ENCODE measurements around the gene ZSWIM2.

The ZSWIM2 gene

GRCh38 chr2:186892821-186893220 is 43.9 kb upstream of the ZSWIM2 start:
- no peaks in the 10 kb centered on the region for H3K36me3 ChIP-seq (ENCODE audit: insufficient read depth)
- no peaks in the 10 kb centered on the region for H3K4me1 ChIP-seq (ENCODE audit: low read depth, poor library complexity, severe bottlenecking)
- H3K4me2 ChIP-seq: no peak overlapping the region
- no peak overlapping the region for H3K4me3 ChIP-seq (IDR thresholded peaks at IDR 0.05; ENCODE audit: insufficient read depth, low read depth, low read length)
- no peak overlapping the region for H3K27ac ChIP-seq
- H2AFZ ChIP-seq (ENCODE audit: low read depth): no peak overlapping the region
- H3K9ac ChIP-seq: no peak overlapping the region
- no peaks in the 10 kb centered on the region for H4K20me1 ChIP-seq (ENCODE audit: insufficient read depth)
- H3K79me2 ChIP-seq (ENCODE audit: insufficient read depth, low read depth): no peaks in the 10 kb centered on the region
- TF ChIP-seq CTCF (conservative IDR thresholded peaks at IDR 0.05; ENCODE audit: low read depth, low read length): no peak
- H3K27me3 ChIP-seq (ENCODE audit: insufficient read depth, low read depth): no peaks in the 10 kb centered on the region

DNA sequence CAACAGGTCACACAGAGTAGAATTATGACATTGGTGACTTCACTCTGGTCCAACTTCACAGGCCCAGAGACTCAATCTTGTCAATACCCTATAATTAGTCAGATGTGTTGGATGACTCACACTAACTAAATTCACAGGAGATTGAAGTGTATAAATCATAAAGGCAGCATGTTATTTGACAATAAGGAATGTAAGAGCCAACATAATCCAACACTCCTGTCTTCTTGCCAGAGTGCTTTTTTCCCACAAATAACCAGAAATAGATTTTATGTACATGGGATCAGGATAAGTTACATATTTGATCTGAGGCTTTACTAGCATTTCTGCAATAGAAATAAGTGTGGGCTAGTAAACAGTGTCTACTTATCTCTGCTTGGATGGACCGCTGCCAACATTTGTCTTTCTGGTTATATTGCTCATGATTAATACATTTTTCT is 42.2 kb upstream of the ZSWIM2 start:
- no peaks in the 10 kb centered on the region for H3K4me1 ChIP-seq (ENCODE audit: low read depth, poor library complexity, severe bottlenecking)
- H2AFZ ChIP-seq (ENCODE audit: low read depth): no peak overlapping the region
- no peaks in the 10 kb centered on the region for H4K20me1 ChIP-seq (ENCODE audit: insufficient read depth)
- no peak overlapping the region for H3K4me3 ChIP-seq (IDR thresholded peaks at IDR 0.05; ENCODE audit: insufficient read depth, low read depth, low read length)
- H3K4me2 ChIP-seq: no peak overlapping the region
- H3K9ac ChIP-seq: no peak overlapping the region
- no peaks in the 10 kb centered on the region for H3K27me3 ChIP-seq (ENCODE audit: insufficient read depth, low read depth)
- no peak for TF ChIP-seq CTCF (conservative IDR thresholded peaks at IDR 0.05; ENCODE audit: low read depth, low read length)
- no peaks in the 10 kb centered on the region for H3K36me3 ChIP-seq (ENCODE audit: insufficient read depth)
- H3K27ac ChIP-seq: no peak overlapping the region
- no peaks in the 10 kb centered on the region for H3K79me2 ChIP-seq (ENCODE audit: insufficient read depth, low read depth)

DNA sequence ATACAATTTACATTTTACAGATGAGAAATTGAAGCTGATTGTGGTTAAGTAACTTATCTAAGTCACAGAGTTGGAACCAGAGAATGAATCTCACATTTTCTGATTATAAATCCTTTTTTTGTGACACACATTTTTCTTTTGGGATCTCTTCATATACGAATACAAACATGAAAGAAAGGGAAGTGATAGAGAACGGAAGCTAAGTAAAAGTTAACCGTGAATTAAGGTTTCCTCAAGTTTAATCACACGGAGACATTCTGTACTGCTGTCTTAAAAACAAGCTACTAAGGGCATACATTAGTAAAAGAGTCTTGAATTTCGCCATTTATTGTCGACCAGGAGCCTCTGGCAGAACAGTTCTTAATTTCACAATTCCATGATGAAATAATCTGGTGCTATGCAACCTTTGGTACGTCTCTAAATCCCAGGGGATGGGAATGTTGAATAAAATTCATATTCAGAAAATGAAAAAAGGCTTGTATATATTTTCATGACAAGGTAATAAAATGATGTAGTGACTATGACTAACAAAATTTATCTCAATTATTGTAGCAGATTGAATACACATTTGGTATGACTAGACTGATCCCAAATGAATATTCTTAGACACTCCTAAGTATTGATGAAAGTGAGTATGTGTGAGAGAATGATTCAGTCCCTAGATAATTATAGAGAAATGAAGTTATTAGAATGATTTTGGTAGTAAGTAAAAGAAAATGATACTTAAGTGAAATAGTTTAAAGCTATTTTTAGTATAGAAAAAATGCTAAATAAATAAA is 40.3 kb upstream of the ZSWIM2 start:
- Histone ChIP-seq H3K4me2 (no peak overlapping the region), H3K9ac (no peak overlapping the region), H3K36me3 (ENCODE audit: insufficient read depth) (no peaks in the 10 kb centered on the region), H2AFZ (ENCODE audit: low read depth) (no peak overlapping the region), H4K20me1 (ENCODE audit: insufficient read depth) (no peaks in the 10 kb centered on the region), H3K27me3 (ENCODE audit: insufficient read depth, low read depth) (no peaks in the 10 kb centered on the region), H3K79me2 (ENCODE audit: insufficient read depth, low read depth) (no peaks in the 10 kb centered on the region), H3K4me1 (ENCODE audit: low read depth, poor library complexity, severe bottlenecking) (no peaks in the 10 kb centered on the region), H3K27ac (no peak overlapping the region), H3K4me3 (IDR thresholded peaks at IDR 0.05; ENCODE audit: insufficient read depth, low read depth, low read length) (no peak overlapping the region)
- TF ChIP-seq CTCF (conservative IDR thresholded peaks at IDR 0.05; ENCODE audit: low read depth, low read length): no peak

GRCh38 chr2:186887107-186888090 is 38.4 kb upstream of the ZSWIM2 start:
- no peak for TF ChIP-seq CTCF (conservative IDR thresholded peaks at IDR 0.05; ENCODE audit: low read depth, low read length)
- Histone ChIP-seq H3K4me2 (no peak overlapping the region), H3K4me1 (ENCODE audit: low read depth, poor library complexity, severe bottlenecking) (no peaks in the 10 kb centered on the region)

More at GRCh38 chr2:186887107-186888090, 38.4 kb upstream of the ZSWIM2 start:
- Histone ChIP-seq H3K4me3 (IDR thresholded peaks at IDR 0.05; ENCODE audit: insufficient read depth, low read depth, low read length) (no peak overlapping the region), H3K27ac (no peak overlapping the region), H3K27me3 (ENCODE audit: insufficient read depth, low read depth) (no peaks in the 10 kb centered on the region), H3K79me2 (ENCODE audit: insufficient read depth, low read depth) (no peaks in the 10 kb centered on the region), H4K20me1 (ENCODE audit: insufficient read depth) (no peaks in the 10 kb centered on the region), H2AFZ (ENCODE audit: low read depth) (no peak overlapping the region), H3K9ac (no peak overlapping the region), H3K36me3 (ENCODE audit: insufficient read depth) (no peaks in the 10 kb centered on the region)

All from KMS-11 (cell line).